Measurements from ENCODE around the gene NR5A2.

DNA sequence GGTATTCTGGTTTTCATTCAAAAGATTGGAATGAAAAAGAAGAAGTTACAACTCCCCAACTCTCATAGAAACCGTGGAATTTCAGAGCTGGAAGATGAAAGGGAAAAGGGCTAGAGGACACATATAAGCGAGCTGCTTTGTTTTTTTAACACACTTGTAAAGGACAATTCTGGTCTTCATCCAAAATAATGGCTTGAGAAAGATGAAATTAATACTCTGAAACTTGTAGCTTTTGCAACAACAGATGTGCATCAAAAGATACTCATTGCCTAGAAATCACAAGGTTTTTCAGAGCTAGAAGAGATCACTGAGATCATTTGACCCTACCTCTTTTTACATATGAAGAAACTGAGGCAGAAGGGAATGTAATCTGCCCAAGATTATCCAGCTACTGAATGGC, 25.6 kb downstream of the NR5A2 start:
- TF ChIP-seq, protein P1, sequence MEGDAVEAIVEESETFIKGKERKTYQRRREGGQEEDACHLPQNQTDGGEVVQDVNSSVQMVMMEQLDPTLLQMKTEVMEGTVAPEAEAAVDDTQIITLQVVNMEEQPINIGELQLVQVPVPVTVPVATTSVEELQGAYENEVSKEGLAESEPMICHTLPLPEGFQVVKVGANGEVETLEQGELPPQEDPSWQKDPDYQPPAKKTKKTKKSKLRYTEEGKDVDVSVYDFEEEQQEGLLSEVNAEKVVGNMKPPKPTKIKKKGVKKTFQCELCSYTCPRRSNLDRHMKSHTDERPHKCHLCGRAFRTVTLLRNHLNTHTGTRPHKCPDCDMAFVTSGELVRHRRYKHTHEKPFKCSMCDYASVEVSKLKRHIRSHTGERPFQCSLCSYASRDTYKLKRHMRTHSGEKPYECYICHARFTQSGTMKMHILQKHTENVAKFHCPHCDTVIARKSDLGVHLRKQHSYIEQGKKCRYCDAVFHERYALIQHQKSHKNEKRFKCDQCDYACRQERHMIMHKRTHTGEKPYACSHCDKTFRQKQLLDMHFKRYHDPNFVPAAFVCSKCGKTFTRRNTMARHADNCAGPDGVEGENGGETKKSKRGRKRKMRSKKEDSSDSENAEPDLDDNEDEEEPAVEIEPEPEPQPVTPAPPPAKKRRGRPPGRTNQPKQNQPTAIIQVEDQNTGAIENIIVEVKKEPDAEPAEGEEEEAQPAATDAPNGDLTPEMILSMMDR (optimal IDR thresholded peaks at IDR 0.05 in 1 of 3, IDR thresholded peaks at IDR 0.05 in 1 of 3, conservative IDR thresholded peaks at IDR 0.05 in 1 of 3; ENCODE audit: extremely low read depth in 1 of 3, insufficient read depth in 2 of 3, low read length in 3 of 3), result no peak
- no peak for TF ChIP-seq EZH2 (IDR thresholded peaks at IDR 0.05; ENCODE audit: low read length)

Data from keratinocyte (primary cell).